OCI-LY1 (cell line): ENCODE data around the gene FBXO11.

ENCODE experiments used
- H2AFZ ChIP-seq: fragments of 200-600 bp; sonication (generic), shearing (Covaris generic); 2 replicates; pipeline ENCODE4 v1.6.0; 2014; ENCODE audit warnings: antibody characterized with exemption, mild to moderate bottlenecking, low read length
- H3F3A ChIP-seq: fragments of 200-600 bp; sonication (generic), shearing (Covaris generic); 2 replicates; pipeline ENCODE4 v1.6.0; 2014; ENCODE audit warnings: mild to moderate bottlenecking, antibody characterized with exemption, low read length, moderate library complexity; ENCODE audit not compliant: insufficient read depth
- H3K27ac ChIP-seq: fragments of 200-600 bp; sonication (generic); 2 replicates; pipeline ENCODE4 v1.5.1; 2014; ENCODE audit warnings: low read length, mixed run types, mild to moderate bottlenecking, low read depth; ENCODE audit not compliant: poor library complexity, severe bottlenecking
- H3K27me3 ChIP-seq: fragments of 200-600 bp; sonication (generic); 2 replicates; pipeline ENCODE4 v1.6.0; 2014; ENCODE audit warnings: antibody characterized with exemption, mild to moderate bottlenecking, low read length, moderate library complexity; ENCODE audit not compliant: insufficient read depth
- H3K36me3 ChIP-seq: fragments of 200-600 bp; sonication (generic); 2 replicates; pipeline ENCODE4 v1.6.1; 2014; ENCODE audit warnings: mild to moderate bottlenecking, antibody characterized with exemption, low read length, moderate library complexity, mixed read lengths; ENCODE audit not compliant: insufficient read depth
- H3K4me1 ChIP-seq: fragments of 200-600 bp; sonication (generic); 2 replicates; pipeline ENCODE4 v1.5.1; 2014; ENCODE audit warnings: mild to moderate bottlenecking, low read length, moderate library complexity; ENCODE audit not compliant: insufficient read depth, severe bottlenecking
- H3K4me2 ChIP-seq: fragments of 200-600 bp; sonication (generic), shearing (Covaris generic); 2 replicates; pipeline ENCODE4 v1.6.1; 2014; ENCODE audit warnings: low read length
- H3K4me3 ChIP-seq: fragments of 200-600 bp; sonication (generic); 2 replicates; pipeline ENCODE4 v1.5.1; 2014; ENCODE audit warnings: low read length, low read depth, mild to moderate bottlenecking, mixed read lengths; ENCODE audit not compliant: poor library complexity, severe bottlenecking
- H3K79me2 ChIP-seq: fragments of 200-600 bp; shearing (Covaris generic); 2 replicates; pipeline ENCODE4 v1.6.1; 2016; ENCODE audit warnings: mixed run types, low read length, mixed read lengths; ENCODE audit not compliant: insufficient read depth
- H3K9ac ChIP-seq: fragments of 200-600 bp; sonication (generic), shearing (Covaris generic); 2 replicates; pipeline ENCODE4 v1.6.1; 2014; ENCODE audit warnings: mild to moderate bottlenecking, low read length, mixed read lengths
- H3K9me2 ChIP-seq: fragments of 200-600 bp; sonication (generic), shearing (Covaris generic); 2 replicates; pipeline ENCODE4 v1.6.1; 2014; ENCODE audit warnings: low read depth, mild to moderate bottlenecking, low read length, mixed read lengths
- H3K9me3 ChIP-seq: fragments of 200-600 bp; shearing (Covaris generic); 2 replicates; pipeline ENCODE4 v1.6.1; 2014; ENCODE audit warnings: low read length, mixed read lengths
- H4K20me1 ChIP-seq: fragments of 200-600 bp; sonication (generic), shearing (Covaris generic); 2 replicates; pipeline ENCODE4 v1.6.0; 2016; ENCODE audit warnings: mild to moderate bottlenecking, low read length; ENCODE audit not compliant: insufficient read depth
- EZH2 ChIP-seq: fragments of 200-600 bp; sonication (generic), shearing (Covaris generic); IDR thresholded peaks from 2 replicates; pipeline ENCODE4 v1.8.0; 2017; ENCODE audit warnings: borderline replicate concordance, mixed run types, mild to moderate bottlenecking, antibody characterized with exemption, low read length, moderate library complexity, mixed read lengths
- TF ChIP-seq, protein P1 (sequence below): fragments of 200-600 bp; sonication (generic), shearing (Covaris generic); IDR thresholded peaks from 2 replicates; pipeline ENCODE4 v1.5.1; 2017; ENCODE audit warnings: mild to moderate bottlenecking, antibody characterized with exemption, low read length, moderate library complexity, mixed read lengths

Gene FBXO11

DNA sequence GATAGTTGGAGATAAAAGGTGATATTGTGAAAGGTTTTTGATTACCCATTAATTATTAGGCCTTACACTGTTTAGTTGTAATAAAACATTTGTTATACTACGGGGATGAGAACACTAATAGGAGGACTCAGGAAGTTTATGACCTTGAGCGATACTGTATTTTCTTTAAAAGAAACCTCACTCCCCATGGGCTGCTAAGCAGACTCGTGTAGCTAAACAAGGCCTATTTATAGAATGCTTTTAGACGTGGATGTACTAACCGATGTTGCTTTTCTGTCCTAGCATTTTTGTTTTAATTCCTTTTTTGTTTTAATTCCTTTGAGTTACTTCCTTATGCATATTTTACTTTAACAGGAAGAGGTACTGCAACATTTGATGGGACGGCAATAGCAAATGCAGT lies 100.4 kb downstream of the FBXO11 start:
- peaks cover 4% of the 10 kb centered on the region; the same call in 1 of the 2 replicates for H3K9me3 ChIP-seq
- no peaks in the 10 kb centered on the region for H3K9me2 ChIP-seq
- no peak overlapping the region for H3K9ac ChIP-seq
- no peaks in the 10 kb centered on the region for H3K27me3 ChIP-seq
- H3K4me1 ChIP-seq, result no peaks in the 10 kb centered on the region
- H3K36me3 ChIP-seq, result peaks cover 99% of the 10 kb centered on the region
- H4K20me1 ChIP-seq, result no peaks in the 10 kb centered on the region
- no peak overlapping the region for H3K4me2 ChIP-seq
- H3K27ac ChIP-seq, result no peak overlapping the region
- 0 out of 2 replicates have a peak, but pooled peaks cover under 1% of the 10 kb centered on the region for H3K79me2 ChIP-seq
- no peak overlapping the region for H2AFZ ChIP-seq
- TF ChIP-seq EZH2, result no peak
- TF ChIP-seq, protein P1, sequence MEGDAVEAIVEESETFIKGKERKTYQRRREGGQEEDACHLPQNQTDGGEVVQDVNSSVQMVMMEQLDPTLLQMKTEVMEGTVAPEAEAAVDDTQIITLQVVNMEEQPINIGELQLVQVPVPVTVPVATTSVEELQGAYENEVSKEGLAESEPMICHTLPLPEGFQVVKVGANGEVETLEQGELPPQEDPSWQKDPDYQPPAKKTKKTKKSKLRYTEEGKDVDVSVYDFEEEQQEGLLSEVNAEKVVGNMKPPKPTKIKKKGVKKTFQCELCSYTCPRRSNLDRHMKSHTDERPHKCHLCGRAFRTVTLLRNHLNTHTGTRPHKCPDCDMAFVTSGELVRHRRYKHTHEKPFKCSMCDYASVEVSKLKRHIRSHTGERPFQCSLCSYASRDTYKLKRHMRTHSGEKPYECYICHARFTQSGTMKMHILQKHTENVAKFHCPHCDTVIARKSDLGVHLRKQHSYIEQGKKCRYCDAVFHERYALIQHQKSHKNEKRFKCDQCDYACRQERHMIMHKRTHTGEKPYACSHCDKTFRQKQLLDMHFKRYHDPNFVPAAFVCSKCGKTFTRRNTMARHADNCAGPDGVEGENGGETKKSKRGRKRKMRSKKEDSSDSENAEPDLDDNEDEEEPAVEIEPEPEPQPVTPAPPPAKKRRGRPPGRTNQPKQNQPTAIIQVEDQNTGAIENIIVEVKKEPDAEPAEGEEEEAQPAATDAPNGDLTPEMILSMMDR, result no peak
- H3F3A ChIP-seq, result peaks cover 13% of the 10 kb centered on the region
- no peak overlapping the region for H3K4me3 ChIP-seq

DNA sequence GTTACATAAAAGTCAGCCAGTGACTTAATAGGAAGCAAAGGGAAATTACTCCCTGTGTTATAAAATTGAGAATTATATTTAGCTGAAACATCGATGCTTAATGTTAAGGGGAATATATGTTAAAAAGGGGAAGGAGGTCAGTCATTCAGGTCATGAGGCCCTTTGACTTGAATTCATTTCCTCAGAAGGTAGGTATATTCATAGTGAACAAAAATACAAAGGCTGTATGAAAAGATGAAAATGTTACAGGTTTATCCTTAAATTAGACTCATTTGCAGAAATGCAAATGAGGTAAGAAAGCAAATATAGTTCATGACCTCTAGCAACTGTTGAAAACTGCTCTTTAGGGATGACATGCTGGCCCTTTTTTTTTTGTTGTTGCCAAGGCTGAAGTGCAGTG lies 102.5 kb downstream of the FBXO11 start:
- no peaks in the 10 kb centered on the region for H3K9me2 ChIP-seq
- H3K4me3 ChIP-seq, result no peak overlapping the region
- no peak for TF ChIP-seq EZH2
- TF ChIP-seq, protein P1, result no peak
- no peak overlapping the region for H3K9ac ChIP-seq
- no peaks in the 10 kb centered on the region for H3K4me1 ChIP-seq
- H3K9me3 ChIP-seq, result peaks cover 4% of the 10 kb centered on the region; the same call in 1 of the 2 replicates
- peaks cover 9% of the 10 kb centered on the region for H3F3A ChIP-seq
- no peak overlapping the region for H2AFZ ChIP-seq
- peaks cover 7% of the 10 kb centered on the region for H3K79me2 ChIP-seq
- no peak overlapping the region for H3K27ac ChIP-seq
- H3K27me3 ChIP-seq, result no peaks in the 10 kb centered on the region
- H3K4me2 ChIP-seq, result no peak overlapping the region
- peaks cover 100% of the 10 kb centered on the region for H3K36me3 ChIP-seq
- H4K20me1 ChIP-seq, result no peaks in the 10 kb centered on the region

DNA sequence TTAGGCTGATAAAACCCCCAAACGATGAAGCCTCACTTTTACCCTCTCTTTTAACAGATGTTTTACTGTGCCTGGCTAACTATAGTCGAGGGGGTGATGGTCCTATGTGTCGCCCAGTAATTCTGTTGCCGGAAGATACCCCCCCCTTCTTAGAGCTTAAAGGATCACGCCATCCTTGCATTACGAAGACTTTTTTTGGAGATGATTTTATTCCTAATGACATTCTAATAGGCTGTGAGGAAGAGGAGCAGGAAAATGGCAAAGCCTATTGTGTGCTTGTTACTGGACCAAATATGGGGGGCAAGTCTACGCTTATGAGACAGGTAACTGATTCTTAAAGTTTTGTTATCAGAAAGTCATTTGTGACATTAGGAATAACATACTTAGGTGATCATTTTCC lies 102.9 kb downstream of the FBXO11 start:
- Histone ChIP-seq H3K9ac (no peak overlapping the region), H4K20me1 (no peaks in the 10 kb centered on the region), H3K79me2 (peaks cover 7% of the 10 kb centered on the region), H3K27ac (no peak overlapping the region), H3K4me2 (no peak overlapping the region), H3K9me3 (peaks cover 4% of the 10 kb centered on the region; the same call in 1 of the 2 replicates), H2AFZ (no peak overlapping the region), H3K4me1 (no peaks in the 10 kb centered on the region), H3F3A (peaks cover 9% of the 10 kb centered on the region), H3K36me3 (peaks cover 100% of the 10 kb centered on the region), H3K27me3 (no peaks in the 10 kb centered on the region), H3K4me3 (no peak overlapping the region), H3K9me2 (no peaks in the 10 kb centered on the region)
- TF ChIP-seq, protein P1, result no peak
- no peak for TF ChIP-seq EZH2
